Hepatocyte (in vitro differentiated cells): Measurements from ENCODE around the gene STXBP6. TPM values are rescaled to one million over a fixed set of nuclear protein-coding genes. Genes with fewer than 3 reads are reported as not detected.
A peak's percentile ranks its signal among the peaks of the same experiment; 100 is the strongest.

Experiments
- DNase-seq: peaks from one replicate; pipeline ENCODE4 v3.0.0-alpha.2; 2016; ENCODE audit warnings: low spot score
- H2AFZ ChIP-seq: fragments of 200-600 bp; sonication (generic); 2 replicates; pipeline ENCODE4 v1.6.0; 2016; ENCODE audit warnings: antibody characterized with exemption, mild to moderate bottlenecking
- H3K27ac ChIP-seq: fragments of 200-600 bp; sonication (generic); 2 replicates; pipeline ENCODE4 v1.5.1; 2016; ENCODE audit warnings: mild to moderate bottlenecking
- H3K27me3 ChIP-seq: fragments of 200-600 bp; sonication (generic); 2 replicates; pipeline ENCODE4 v1.6.1; 2016
- H3K36me3 ChIP-seq: fragments of 200-600 bp; sonication (generic); replicated peaks from 2 replicates; pipeline ENCODE4 v1.5.1; 2016; ENCODE audit warnings: low read depth; ENCODE audit not compliant: insufficient read depth
- H3K4me1 ChIP-seq: fragments of 200-600 bp; sonication (generic); 2 replicates; pipeline ENCODE4 v1.5.1; 2016; ENCODE audit warnings: mild to moderate bottlenecking, moderate library complexity; ENCODE audit not compliant: insufficient read depth
- H3K4me2 ChIP-seq: fragments of 200-600 bp; sonication (generic); 2 replicates; pipeline ENCODE4 v1.6.0; 2016
- H3K4me3 ChIP-seq: fragments of 200-600 bp; sonication (generic); 2 replicates; pipeline ENCODE4 v1.5.1; 2016; ENCODE audit warnings: mild to moderate bottlenecking
- H3K79me2 ChIP-seq: fragments of 200-600 bp; sonication (generic); 2 replicates; pipeline ENCODE4 v1.6.0; 2017; ENCODE audit warnings: mild to moderate bottlenecking
- H3K9me2 ChIP-seq: fragments of 200-600 bp; sonication (generic); replicated peaks from 2 replicates; pipeline ENCODE4 v1.6.0; 2017; ENCODE audit warnings: mild to moderate bottlenecking; ENCODE audit not compliant: insufficient read depth
- H3K9me3 ChIP-seq: fragments of 200-600 bp; sonication (generic); 2 replicates; pipeline ENCODE4 v1.5.1; 2016; ENCODE audit warnings: low read depth, mild to moderate bottlenecking
- H4K20me1 ChIP-seq: fragments of 200-600 bp; sonication (generic); 2 replicates; pipeline ENCODE4 v1.6.0; 2016; ENCODE audit warnings: mild to moderate bottlenecking; ENCODE audit not compliant: insufficient read depth, poor library complexity, severe bottlenecking
- CTCF ChIP-seq: fragments of 200-600 bp; sonication (generic); IDR thresholded peaks from 2 replicates; pipeline ENCODE4 v1.5.1; 2016; ENCODE audit warnings: antibody characterized with exemption, mild to moderate bottlenecking; ENCODE audit not compliant: poor library complexity
- EZH2 ChIP-seq: fragments of 200-600 bp; sonication (generic); IDR thresholded peaks from 2 replicates; pipeline ENCODE4 v1.6.1; 2016; ENCODE audit warnings: antibody characterized with exemption, mild to moderate bottlenecking, borderline replicate concordance
- EZH2phosphoT487 ChIP-seq: fragments of 200-600 bp; sonication (generic); IDR thresholded peaks from one replicate; pipeline ENCODE4 v1.6.1; 2018; ENCODE audit warnings: antibody characterized with exemption, mild to moderate bottlenecking, low read depth, moderate library complexity; ENCODE audit not compliant: unreplicated experiment, severe bottlenecking
- WGBS: methylation state at CpG from one replicate; pipeline ENCODE4 v1.1.6; 2016; ENCODE audit warnings: low lambda C conversion rate; ENCODE audit errors: missing lambda C conversion rate; 5-methylcytosine and 5-hydroxymethylcytosine counted together
- polyA plus RNA-seq: library from polyadenylated mRNA; unstranded; fragments of >200 nt; fragmentation: Nextera tagmentation; extraction: Ambion mirVana; gene quantifications from 2 replicates; pipeline ENCODE4 v1.2.1, GENCODE V29; 2016
- total RNA-seq: library from RNA; depleted of rRNA; stranded (reverse); fragments of >200 nt; gene quantifications from 2 replicates; pipeline ENCODE4 v1.2.3, GENCODE V29; 2014

Gene STXBP6
- total and polyA plus RNA-seq, 2 experiments from 2014 or later: 34.1 to 44.9 TPM

DNA sequence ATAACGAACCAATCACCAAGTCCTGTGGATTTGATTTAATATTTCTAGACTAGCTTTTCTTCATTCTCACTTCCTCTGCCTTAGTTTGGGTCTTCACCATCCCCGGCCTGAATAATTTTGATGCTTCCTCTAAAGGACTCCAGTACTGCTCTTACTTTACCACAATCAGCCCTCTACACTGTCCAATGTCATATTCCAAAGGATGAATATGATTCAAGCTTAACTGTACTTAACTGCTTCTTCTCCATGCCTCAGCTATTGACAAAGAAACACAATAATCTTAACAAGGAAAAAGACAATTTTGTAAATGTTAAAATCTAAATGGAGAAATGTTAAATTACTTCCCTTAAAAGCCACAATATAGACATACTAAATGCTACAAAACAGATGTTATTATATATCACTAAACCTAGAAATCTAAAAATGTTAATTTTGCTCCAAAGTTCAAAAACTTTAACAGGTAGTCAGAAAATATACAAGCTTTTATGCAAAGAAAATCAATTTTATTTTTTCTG lies 70.2 kb downstream of the STXBP6 start:
- Histone ChIP-seq H3K4me3 (no peak overlapping the region), H3K4me2 (peak overlapping the region; percentile 34), H3K79me2 (peaks cover 40% of the 10 kb centered on the region), H3K9me3 (no peaks in the 10 kb centered on the region), H3K27ac (peak overlapping the region; percentile 86), H2AFZ (no peak overlapping the region), H3K4me1 (peaks cover 49% of the 10 kb centered on the region), H3K9me2 (no peaks in the 10 kb centered on the region), H3K36me3 (no peaks in the 10 kb centered on the region), H3K27me3 (no peaks in the 10 kb centered on the region), H4K20me1 (no peaks in the 10 kb centered on the region)
- WGBS: 85% methylated on average over 2 of the region's 2 CpGs
- TF ChIP-seq EZH2phosphoT487 (no peak), EZH2 (no peak), CTCF (no peak)
- DNase-seq: no peak

DNA sequence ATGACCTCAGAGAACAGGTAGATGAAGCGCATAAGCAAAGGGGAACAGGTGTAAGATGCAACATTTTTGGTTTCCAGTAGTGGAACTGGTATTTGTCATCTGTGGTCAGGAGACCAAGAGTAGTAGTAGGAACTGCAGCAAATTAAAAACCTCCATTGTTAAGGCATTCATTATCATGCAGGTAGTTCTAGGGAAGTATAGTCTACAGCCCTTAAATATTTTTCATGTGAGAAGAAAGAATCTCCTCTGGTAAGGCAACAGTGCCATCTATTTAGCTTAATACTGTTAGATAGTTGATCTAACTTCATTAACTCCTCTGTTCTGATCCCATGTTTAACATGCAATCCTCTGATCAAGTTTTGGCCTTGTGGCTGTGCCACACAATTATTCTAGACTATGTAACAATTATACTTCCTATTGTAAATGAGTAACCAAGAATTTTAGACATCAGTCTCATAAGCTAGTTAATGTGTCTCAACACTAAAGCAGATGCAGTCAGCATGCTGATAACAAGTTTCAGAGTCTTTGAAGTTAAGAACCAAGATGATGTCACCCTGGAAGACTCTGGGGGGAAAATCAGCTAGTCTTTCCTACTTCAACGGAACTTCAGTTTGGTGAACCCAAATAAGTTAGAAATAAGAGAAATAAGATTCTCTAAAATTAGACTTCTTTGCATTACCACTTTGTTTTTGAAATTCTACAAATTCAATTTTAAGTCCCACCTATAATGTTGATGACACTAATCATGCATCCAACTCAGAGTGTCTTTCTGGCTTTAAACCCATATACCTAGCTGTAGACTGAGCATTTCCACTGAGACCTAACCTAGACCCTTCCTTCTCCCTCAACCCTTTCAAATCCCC lies 70.9 kb downstream of the STXBP6 start:
- no peaks in the 10 kb centered on the region for H4K20me1 ChIP-seq
- WGBS: 58% methylated on average over 2 of the region's 2 CpGs
- H3K79me2 ChIP-seq: peaks cover 46% of the 10 kb centered on the region
- no peaks in the 10 kb centered on the region for H3K9me3 ChIP-seq
- DNase-seq: peak; percentile 58
- H2AFZ ChIP-seq: no peak overlapping the region
- H3K27me3 ChIP-seq: no peaks in the 10 kb centered on the region
- peak overlapping the region; percentile 34 for H3K4me2 ChIP-seq
- no peaks in the 10 kb centered on the region for H3K36me3 ChIP-seq
- H3K4me3 ChIP-seq: no peak overlapping the region
- H3K4me1 ChIP-seq: peaks cover 43% of the 10 kb centered on the region
- H3K27ac ChIP-seq: peak overlapping the region; percentile 86
- no peaks in the 10 kb centered on the region for H3K9me2 ChIP-seq
- no peak for TF ChIP-seq CTCF
- no peak for TF ChIP-seq EZH2phosphoT487
- no peak for TF ChIP-seq EZH2

GRCh38 chr14:24976602-24977001 lies 73.3 kb downstream of the STXBP6 start:
- WGBS: 88% methylated on average over 3 of the region's 3 CpGs
- H3K79me2 ChIP-seq: peaks cover 65% of the 10 kb centered on the region
- H2AFZ ChIP-seq: no peak overlapping the region
- H3K4me3 ChIP-seq: no peak overlapping the region
- peak overlapping the region; percentile 86 for H3K27ac ChIP-seq
- no peaks in the 10 kb centered on the region for H3K9me3 ChIP-seq
- no peaks in the 10 kb centered on the region for H3K36me3 ChIP-seq
- DNase-seq: no peak
- no peak overlapping the region for H3K4me2 ChIP-seq
- no peak for TF ChIP-seq EZH2
- TF ChIP-seq EZH2phosphoT487: no peak
- TF ChIP-seq CTCF: no peak
- H4K20me1 ChIP-seq: no peaks in the 10 kb centered on the region
- peaks cover 32% of the 10 kb centered on the region for H3K4me1 ChIP-seq
- no peaks in the 10 kb centered on the region for H3K27me3 ChIP-seq
- H3K9me2 ChIP-seq: no peaks in the 10 kb centered on the region
